RWPE2 (cell line): ENCODE measurements around the gene PPP2R5C.

ENCODE experiments used
- ATAC-seq: fragments of 200-7000 bp; cut with Tn5 transposase; 3 replicates; pipeline ENCODE4 v1.9.1; 2021; ENCODE audit warnings: low read depth
- DNase-seq: peaks from one replicate; pipeline ENCODE4 v3.0.0-alpha.2; 2020; ENCODE audit warnings: low spot score
- H3K27ac ChIP-seq: fragments of 450-650 bp; 2 replicates; pipeline ENCODE4 v1.5.1; 2017; ENCODE audit warnings: mild to moderate bottlenecking; ENCODE audit not compliant: poor library complexity, severe bottlenecking
- H3K27me3 ChIP-seq: fragments of 250-450 bp; sonication (Bioruptor Pico); 2 replicates; pipeline ENCODE4 v1.5.1; 2021; ENCODE audit warnings: mild to moderate bottlenecking, moderate library complexity; ENCODE audit not compliant: insufficient read depth, poor library complexity, severe bottlenecking
- H3K36me3 ChIP-seq: fragments of 250-450 bp; sonication (Bioruptor Pico); 2 replicates; pipeline ENCODE4 v1.5.1; 2020; ENCODE audit warnings: low read depth, mild to moderate bottlenecking, moderate library complexity
- H3K4me1 ChIP-seq: fragments of 250-450 bp; sonication (Bioruptor Pico); 2 replicates; pipeline ENCODE4 v1.5.1; 2021; ENCODE audit warnings: mild to moderate bottlenecking, moderate library complexity; ENCODE audit not compliant: insufficient read depth, poor library complexity, severe bottlenecking
- H3K4me3 ChIP-seq: fragments of 250-450 bp; sonication (Bioruptor Pico); 2 replicates; pipeline ENCODE4 v1.5.1; 2021; ENCODE audit warnings: mild to moderate bottlenecking, moderate library complexity; ENCODE audit not compliant: severe bottlenecking
- H3K9me3 ChIP-seq: fragments of 250-450 bp; sonication (Bioruptor Pico); 2 replicates; pipeline ENCODE4 v1.5.1; 2021; ENCODE audit warnings: mild to moderate bottlenecking, moderate library complexity; ENCODE audit not compliant: severe bottlenecking
- CTCF ChIP-seq: fragments of 450-650 bp; IDR thresholded peaks from one replicate; pipeline ENCODE4 v1.5.1; 2017; ENCODE audit warnings: mild to moderate bottlenecking, moderate library complexity; ENCODE audit not compliant: poor library complexity, severe bottlenecking

The PPP2R5C gene

GRCh38 chr14:101963052-101963451, 201.5 kb downstream of the PPP2R5C start:
- ATAC-seq (no peak), DNase-seq (no peak)
- no peaks in the 10 kb centered on the region for H3K9me3 ChIP-seq
- peaks cover 26% of the 10 kb centered on the region for H3K4me1 ChIP-seq
- no peak overlapping the region for H3K4me3 ChIP-seq
- TF ChIP-seq CTCF = no peak
- H3K36me3 ChIP-seq = peaks cover 21% of the 10 kb centered on the region
- peak overlapping the region; percentile 41 for H3K27ac ChIP-seq
- H3K27me3 ChIP-seq = no peaks in the 10 kb centered on the region

GRCh38 chr14:101963656-101964296, 202.3 kb downstream of the PPP2R5C start:
- H3K9me3 ChIP-seq = no peaks in the 10 kb centered on the region
- no peak for TF ChIP-seq CTCF
- peaks cover 26% of the 10 kb centered on the region for H3K4me1 ChIP-seq
- ATAC-seq (no peak), DNase-seq (no peak)
- peaks cover 29% of the 10 kb centered on the region for H3K36me3 ChIP-seq
- peak overlapping the region; percentile 99 for H3K4me3 ChIP-seq
- H3K27me3 ChIP-seq = no peaks in the 10 kb centered on the region
- peak overlapping the region; percentile 41 for H3K27ac ChIP-seq

GRCh38 chr14:101964297-101965180, 203.0 kb downstream of the PPP2R5C start, which contains the start of gene DYNC1H1:
TSS of gene DYNC1H1 (plus strand) at chr14:101964573. CDS start at chr14:101964692, 119 bp downstream.
- Histone ChIP-seq H3K36me3 (peaks cover 35% of the 10 kb centered on the region), H3K4me1 (peaks cover 26% of the 10 kb centered on the region), H3K27me3 (no peaks in the 10 kb centered on the region), H3K9me3 (no peaks in the 10 kb centered on the region), H3K4me3 (peak within 1 kb of the TSS; percentile 99), H3K27ac (peak within 1 kb of the TSS; percentile 75)
- peak; percentile 91 for DNase-seq
- peak; percentile 79 for ATAC-seq
- no peak for TF ChIP-seq CTCF

- Histone ChIP-seq H3K27ac (peak overlapping the region; percentile 75), H3K9me3 (no peaks in the 10 kb centered on the region), H3K4me1 (peaks cover 26% of the 10 kb centered on the region), H3K36me3 (peaks cover 41% of the 10 kb centered on the region), H3K27me3 (no peaks in the 10 kb centered on the region), H3K4me3 (peak overlapping the region; percentile 99)
- DNase-seq (no peak), ATAC-seq (peak; percentile 32)
- TF ChIP-seq CTCF = no peak
Measured at GRCh38 chr14:101965181-101965544, 203.7 kb downstream of the PPP2R5C start.
